Measurements from ENCODE around the gene CCNI2.
"Not testable (repeated sequence)": the region's sequence is repeated elsewhere in the genome, so short reads cannot be mapped to it uniquely, and the experiment has no call there.

Gene CCNI2

GRCh38 chr5:132785365-132785764 lies 38.1 kb downstream of the CCNI2 start:
- no peak for DNase-seq

GRCh38 chr5:132785864-132786263 lies 38.6 kb downstream of the CCNI2 start:
- no peak for DNase-seq

- no peak for DNase-seq
Measured at GRCh38 chr5:132787076-132787475, 39.9 kb downstream of the CCNI2 start.

- DNase-seq = no peak
Measured at GRCh38 chr5:132788508-132788907, 41.3 kb downstream of the CCNI2 start.

GRCh38 chr5:132788990-132789886 lies 42.0 kb downstream of the CCNI2 start:
- DNase-seq = no peak

- DNase-seq = no peak
Measured at GRCh38 chr5:132790201-132790865, 43.1 kb downstream of the CCNI2 start.

- no peak for DNase-seq
Measured at GRCh38 chr5:132791026-132791425, 43.8 kb downstream of the CCNI2 start.

GRCh38 chr5:132797651-132798050 lies 50.4 kb downstream of the CCNI2 start:
- no peak for DNase-seq

GRCh38 chr5:132799392-132799791 lies 52.2 kb downstream of the CCNI2 start:
- DNase-seq = no peak

GRCh38 chr5:132800545-132800944 lies 53.3 kb downstream of the CCNI2 start:
- DNase-seq = no peak

GRCh38 chr5:132802044-132802684 lies 54.9 kb downstream of the CCNI2 start:
- DNase-seq = no peak

GRCh38 chr5:132802685-132803066 lies 55.5 kb downstream of the CCNI2 start:
- not testable (repeated sequence) for DNase-seq

All from CD4-positive, alpha-beta T cell treated with Interleukin-17A for 4 hours (primary cell).